ENCODE measurements around the gene ARPP19. TPM values are rescaled to one million over a fixed set of nuclear protein-coding genes. Genes with fewer than 3 reads are reported as not detected.
A peak's percentile ranks its signal among the peaks of the same experiment; 100 is the strongest.

Gene ARPP19
- total RNA-seq, 6 experiments from 2014 or later: 116 to 142 (median 126) TPM

DNA sequence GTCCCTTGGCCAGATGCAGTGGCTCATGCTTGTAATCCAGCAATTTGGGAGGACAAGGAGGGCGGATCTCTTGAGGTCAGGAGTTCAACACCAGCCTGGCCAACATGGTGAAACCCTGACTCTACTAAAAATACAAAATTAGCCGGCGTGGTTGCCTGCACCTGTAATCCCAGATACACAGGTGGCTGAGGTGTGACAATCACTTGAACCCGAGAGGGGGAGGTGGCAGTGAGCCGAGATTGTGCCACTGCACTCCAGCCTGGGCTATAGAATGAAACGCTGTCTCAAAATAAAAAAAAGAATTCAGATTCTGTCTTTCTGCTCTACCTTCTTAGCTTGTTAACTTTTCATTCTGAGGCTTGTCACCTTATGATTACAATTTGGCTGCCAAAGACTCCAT, 62.3 kb downstream of the ARPP19 start:
- H3K4me1 Mint-ChIP-seq (ENCODE audit: low read depth): peaks cover 61% of the 10 kb centered on the region
- no peaks in the 10 kb centered on the region for H3K36me3 Mint-ChIP-seq (ENCODE audit: low read depth)

DNA sequence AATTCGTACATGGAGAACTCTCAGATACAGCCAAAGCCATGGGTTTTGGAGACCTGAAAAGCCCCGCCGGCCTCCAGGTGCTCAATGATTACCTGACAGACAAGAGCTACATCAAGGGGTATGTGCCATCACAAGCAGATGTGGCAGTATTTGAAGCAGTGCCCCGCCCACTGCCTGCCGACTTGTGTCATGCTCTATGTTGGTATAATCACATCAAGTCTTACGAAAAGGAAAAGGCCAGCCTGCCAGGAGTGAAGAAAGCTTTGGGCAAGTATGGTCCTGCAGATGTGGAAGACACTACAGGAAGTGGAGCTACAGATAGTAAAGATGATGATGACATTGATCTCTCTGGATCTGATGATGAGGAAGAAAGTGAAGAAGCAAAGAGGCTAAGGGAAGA, 63.7 kb downstream of the ARPP19 start:
- Mint-ChIP-seq H3K27ac (no peak overlapping the region), H3K9me3 (no peaks in the 10 kb centered on the region), H3K4me1 (ENCODE audit: low read depth) (peaks cover 47% of the 10 kb centered on the region), H3K4me3 (no peak overlapping the region), H3K36me3 (ENCODE audit: low read depth) (no peaks in the 10 kb centered on the region), H3K27me3 (ENCODE audit: insufficient read depth) (no peaks in the 10 kb centered on the region; the same call in 1 of the 2 replicates)
- no peak for DNase-seq
- TF ChIP-seq, protein P1, sequence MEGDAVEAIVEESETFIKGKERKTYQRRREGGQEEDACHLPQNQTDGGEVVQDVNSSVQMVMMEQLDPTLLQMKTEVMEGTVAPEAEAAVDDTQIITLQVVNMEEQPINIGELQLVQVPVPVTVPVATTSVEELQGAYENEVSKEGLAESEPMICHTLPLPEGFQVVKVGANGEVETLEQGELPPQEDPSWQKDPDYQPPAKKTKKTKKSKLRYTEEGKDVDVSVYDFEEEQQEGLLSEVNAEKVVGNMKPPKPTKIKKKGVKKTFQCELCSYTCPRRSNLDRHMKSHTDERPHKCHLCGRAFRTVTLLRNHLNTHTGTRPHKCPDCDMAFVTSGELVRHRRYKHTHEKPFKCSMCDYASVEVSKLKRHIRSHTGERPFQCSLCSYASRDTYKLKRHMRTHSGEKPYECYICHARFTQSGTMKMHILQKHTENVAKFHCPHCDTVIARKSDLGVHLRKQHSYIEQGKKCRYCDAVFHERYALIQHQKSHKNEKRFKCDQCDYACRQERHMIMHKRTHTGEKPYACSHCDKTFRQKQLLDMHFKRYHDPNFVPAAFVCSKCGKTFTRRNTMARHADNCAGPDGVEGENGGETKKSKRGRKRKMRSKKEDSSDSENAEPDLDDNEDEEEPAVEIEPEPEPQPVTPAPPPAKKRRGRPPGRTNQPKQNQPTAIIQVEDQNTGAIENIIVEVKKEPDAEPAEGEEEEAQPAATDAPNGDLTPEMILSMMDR (IDR thresholded peaks at IDR 0.05): no peak

More for the DNA sequence above, 62.3 kb downstream of the ARPP19 start:
- DNase-seq: no peak
- TF ChIP-seq, protein P1 (IDR thresholded peaks at IDR 0.05): no peak
- Mint-ChIP-seq H3K27ac (no peak overlapping the region), H3K27me3 (ENCODE audit: insufficient read depth) (no peaks in the 10 kb centered on the region; the same call in 1 of the 2 replicates), H3K4me3 (no peak overlapping the region), H3K9me3 (no peaks in the 10 kb centered on the region)

DNA sequence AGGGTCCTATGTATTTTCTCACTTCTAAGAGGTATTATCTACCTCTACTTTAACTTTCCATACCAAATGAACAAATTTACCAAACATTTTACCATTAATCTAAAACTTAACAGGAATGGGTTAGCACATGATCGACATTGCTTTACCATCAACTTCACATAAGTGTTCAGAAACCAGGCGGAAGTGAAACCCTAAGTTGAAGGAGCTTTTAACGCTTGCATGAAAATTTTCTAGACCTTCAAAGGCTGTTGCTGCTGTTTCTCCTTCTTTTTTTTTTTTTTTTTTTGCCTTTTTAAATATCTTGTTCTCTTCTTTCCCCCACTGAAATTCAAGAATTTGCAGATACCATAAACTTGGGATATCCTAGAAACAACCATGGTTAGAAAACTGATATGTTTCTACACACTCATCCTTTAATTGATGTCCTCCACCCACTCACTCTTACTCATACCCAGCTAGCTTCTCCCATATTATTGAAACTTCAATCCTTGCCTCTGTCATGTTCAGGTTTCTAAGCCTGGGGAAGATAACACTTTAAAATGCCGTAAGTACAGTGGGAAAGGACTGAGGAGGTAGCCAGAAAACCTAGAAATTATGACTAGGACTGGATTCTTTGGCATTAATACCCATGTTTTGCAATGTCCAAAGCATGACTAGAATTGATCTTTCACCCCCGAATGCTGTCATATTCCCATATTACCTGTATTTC, 64.9 kb downstream of the ARPP19 start:
- peak; percentile 50 for DNase-seq
- Mint-ChIP-seq H3K4me1 (ENCODE audit: low read depth) (peaks cover 45% of the 10 kb centered on the region), H3K27me3 (ENCODE audit: insufficient read depth) (no peaks in the 10 kb centered on the region; the same call in 1 of the 2 replicates), H3K27ac (peak overlapping the region; percentile 0; the same call in 1 of the 2 replicates), H3K36me3 (ENCODE audit: low read depth) (no peaks in the 10 kb centered on the region), H3K9me3 (no peaks in the 10 kb centered on the region), H3K4me3 (no peak overlapping the region)
- TF ChIP-seq, protein P1 (IDR thresholded peaks at IDR 0.05): no peak

DNA sequence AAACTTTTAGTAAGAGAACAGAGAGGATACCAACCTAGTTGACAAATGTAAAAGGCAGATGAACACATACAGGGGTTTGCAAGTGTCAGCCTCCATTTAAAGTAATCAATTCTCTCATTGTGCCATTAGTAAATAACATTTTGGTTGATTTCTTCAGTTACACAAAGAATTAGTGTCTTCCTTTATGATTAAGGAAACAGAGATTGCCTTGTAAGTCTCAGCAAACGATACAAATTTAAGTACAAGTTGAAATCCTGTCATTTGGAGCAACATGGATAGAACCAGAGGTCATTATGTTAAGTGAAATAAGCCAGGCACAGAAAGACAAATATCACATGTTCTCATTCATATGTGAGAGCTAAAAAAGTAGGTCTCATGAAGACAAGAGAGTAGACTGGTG, 66.2 kb downstream of the ARPP19 start:
- TF ChIP-seq, protein P1 (IDR thresholded peaks at IDR 0.05): no peak
- H3K9me3 Mint-ChIP-seq: no peaks in the 10 kb centered on the region
- no peaks in the 10 kb centered on the region for H3K36me3 Mint-ChIP-seq (ENCODE audit: low read depth)
- no peak overlapping the region for H3K4me3 Mint-ChIP-seq
- no peaks in the 10 kb centered on the region; the same call in 1 of the 2 replicates for H3K27me3 Mint-ChIP-seq (ENCODE audit: insufficient read depth)
- no peak overlapping the region for H3K27ac Mint-ChIP-seq
- peaks cover 45% of the 10 kb centered on the region for H3K4me1 Mint-ChIP-seq (ENCODE audit: low read depth)
- DNase-seq: no peak

DNA sequence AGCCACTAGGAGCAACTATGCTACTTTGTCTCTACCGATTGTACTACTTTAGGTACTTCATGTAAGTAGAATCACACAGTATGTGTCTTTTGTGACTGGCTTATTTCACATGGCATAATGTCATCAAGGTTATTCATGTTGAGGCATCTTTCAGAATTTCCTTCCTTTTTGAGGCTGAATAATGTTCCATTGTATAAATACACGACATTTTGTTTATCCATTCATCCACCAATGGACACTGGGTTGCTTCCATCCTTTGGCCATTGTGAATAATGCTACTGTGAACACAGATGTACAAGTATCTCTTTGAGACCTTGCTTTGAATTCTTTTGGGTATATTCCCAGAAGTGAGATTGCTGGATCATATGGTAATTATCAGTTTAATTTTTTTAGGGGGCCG, 69.3 kb downstream of the ARPP19 start:
- Mint-ChIP-seq H3K27ac (no peak overlapping the region), H3K27me3 (ENCODE audit: insufficient read depth) (no peaks in the 10 kb centered on the region; the same call in 1 of the 2 replicates), H3K36me3 (ENCODE audit: low read depth) (no peaks in the 10 kb centered on the region), H3K4me1 (ENCODE audit: low read depth) (peaks cover 51% of the 10 kb centered on the region), H3K9me3 (no peaks in the 10 kb centered on the region), H3K4me3 (no peak overlapping the region)
- TF ChIP-seq, protein P1 (IDR thresholded peaks at IDR 0.05): no peak
- no peak for DNase-seq

Measured in HFFc6 (cell line).